Neural crest cell (in vitro differentiated cells): ENCODE data around the gene GUCA1C. TPM values are rescaled to one million over a fixed set of nuclear protein-coding genes. Genes with fewer than 3 reads are reported as not detected.

Experiments used
- DNase-seq: peaks from one replicate; pipeline ENCODE4 v3.0.0; 2021; ENCODE audit warnings: low read depth, mixed read lengths, low spot score
- H3K27ac Mint-ChIP-seq: one replicate; pipeline ENCODE4 v1.8.0; 2021; ENCODE audit warnings: mild to moderate bottlenecking, mixed read lengths; ENCODE audit not compliant: unreplicated experiment
- H3K27me3 Mint-ChIP-seq: 2 replicates; pipeline ENCODE4 v1.8.0; 2021; ENCODE audit warnings: low read depth, mild to moderate bottlenecking, mixed read lengths
- H3K36me3 Mint-ChIP-seq: 2 replicates; pipeline ENCODE4 v1.8.0; 2021; ENCODE audit warnings: low read depth, mild to moderate bottlenecking, mixed read lengths
- H3K4me1 Mint-ChIP-seq: 2 replicates; pipeline ENCODE4 v1.8.0; 2021; ENCODE audit warnings: mixed read lengths
- H3K4me3 Mint-ChIP-seq: one replicate; pipeline ENCODE4 v1.8.0; 2021; ENCODE audit warnings: mild to moderate bottlenecking, mixed read lengths
- H3K9me3 Mint-ChIP-seq: 2 replicates; pipeline ENCODE4 v1.8.0; 2021; ENCODE audit warnings: mixed read lengths
- CTCF ChIP-seq: fragments of 200-600 bp; sonication (generic); conservative IDR thresholded peaks from 2 replicates; pipeline ENCODE4 v1.5.0; 2021; ENCODE audit warnings: antibody characterized with exemption, mild to moderate bottlenecking
- total RNA-seq: library from RNA; stranded (reverse); gene quantifications from 2 replicates; pipeline ENCODE4 v1.2.1, GENCODE V29; 2021

The GUCA1C gene
- total RNA-seq, 1 donor from 2014 or later: not detected

- no peak overlapping the region for H3K4me3 Mint-ChIP-seq
- no peak for TF ChIP-seq CTCF
- no peak for DNase-seq
- no peaks in the 10 kb centered on the region for H3K9me3 Mint-ChIP-seq
- no peaks in the 10 kb centered on the region for H3K27me3 Mint-ChIP-seq
- no peaks in the 10 kb centered on the region for H3K4me1 Mint-ChIP-seq
- no peak overlapping the region for H3K27ac Mint-ChIP-seq
- no peaks in the 10 kb centered on the region for H3K36me3 Mint-ChIP-seq
Measured at GRCh38 chr3:108887121-108887520, 66.6 kb downstream of the GUCA1C start.

GRCh38 chr3:108883373-108883772 lies 70.3 kb downstream of the GUCA1C start:
- Mint-ChIP-seq H3K27me3 (no peaks in the 10 kb centered on the region), H3K9me3 (peaks cover 3% of the 10 kb centered on the region), H3K27ac (no peak overlapping the region), H3K4me3 (no peak overlapping the region), H3K36me3 (no peaks in the 10 kb centered on the region), H3K4me1 (peaks cover 4% of the 10 kb centered on the region)
- no peak for DNase-seq
- no peak for TF ChIP-seq CTCF

- TF ChIP-seq CTCF: no peak
- Mint-ChIP-seq H3K27me3 (no peaks in the 10 kb centered on the region), H3K9me3 (peaks cover 3% of the 10 kb centered on the region), H3K4me3 (no peak overlapping the region), H3K4me1 (peaks cover 10% of the 10 kb centered on the region), H3K36me3 (no peaks in the 10 kb centered on the region), H3K27ac (no peak overlapping the region)
- DNase-seq: no peak
Measured at GRCh38 chr3:108882762-108883161, 70.9 kb downstream of the GUCA1C start.

- Mint-ChIP-seq H3K27ac (no peak overlapping the region), H3K9me3 (peaks cover 3% of the 10 kb centered on the region), H3K4me1 (peaks cover 12% of the 10 kb centered on the region), H3K36me3 (no peaks in the 10 kb centered on the region), H3K4me3 (no peak overlapping the region), H3K27me3 (no peaks in the 10 kb centered on the region)
- DNase-seq: no peak
- TF ChIP-seq CTCF: no peak
Measured at GRCh38 chr3:108879915-108880314, 73.8 kb downstream of the GUCA1C start.

GRCh38 chr3:108877901-108878300 lies 75.8 kb downstream of the GUCA1C start:
- H3K4me3 Mint-ChIP-seq: no peak overlapping the region
- peaks cover 3% of the 10 kb centered on the region for H3K9me3 Mint-ChIP-seq
- H3K27me3 Mint-ChIP-seq: no peaks in the 10 kb centered on the region
- peaks cover 12% of the 10 kb centered on the region for H3K4me1 Mint-ChIP-seq
- DNase-seq: no peak
- TF ChIP-seq CTCF: no peak
- H3K36me3 Mint-ChIP-seq: no peaks in the 10 kb centered on the region
- no peak overlapping the region for H3K27ac Mint-ChIP-seq

- no peaks in the 10 kb centered on the region for H3K4me1 Mint-ChIP-seq
- DNase-seq: no peak
- no peaks in the 10 kb centered on the region for H3K36me3 Mint-ChIP-seq
- TF ChIP-seq CTCF: no peak
- no peak overlapping the region for H3K27ac Mint-ChIP-seq
- H3K4me3 Mint-ChIP-seq: no peak overlapping the region
- peaks cover 2% of the 10 kb centered on the region for H3K9me3 Mint-ChIP-seq
- no peaks in the 10 kb centered on the region for H3K27me3 Mint-ChIP-seq
Measured at GRCh38 chr3:108863799-108864135, 89.9 kb downstream of the GUCA1C start.
